ENCODE data around the gene FMNL2.

The FMNL2 gene

GRCh38 chr2:152548111-152548875 is 213.3 kb downstream of the FMNL2 start:
- in situ Hi-C loops (cut with MboI; ENCODE audit: low sequenced_read_pairs): no loop called here

- in situ Hi-C loops (cut with MboI; ENCODE audit: low sequenced_read_pairs): no loop called here
Observed at GRCh38 chr2:152548996-152549395, 214.0 kb downstream of the FMNL2 start.

- in situ Hi-C loops (cut with MboI; ENCODE audit: low sequenced_read_pairs): no loop called here
Observed at GRCh38 chr2:152549423-152549822, 214.4 kb downstream of the FMNL2 start.

GRCh38 chr2:152550386-152550785 is 215.4 kb downstream of the FMNL2 start:
- in situ Hi-C loops (cut with MboI; ENCODE audit: low sequenced_read_pairs): no loop called here

GRCh38 chr2:152552888-152553287 is 217.9 kb downstream of the FMNL2 start:
- in situ Hi-C loops (cut with MboI; ENCODE audit: low sequenced_read_pairs): no loop called here

- in situ Hi-C loops (cut with MboI; ENCODE audit: low sequenced_read_pairs): no loop called here
Observed at GRCh38 chr2:152553518-152553917, 218.5 kb downstream of the FMNL2 start.

GRCh38 chr2:152555048-152555447 is 220.1 kb downstream of the FMNL2 start:
- in situ Hi-C loops (cut with MboI; ENCODE audit: low sequenced_read_pairs): no loop called here

GRCh38 chr2:152556506-152556905 is 221.5 kb downstream of the FMNL2 start:
- in situ Hi-C loops (cut with MboI; ENCODE audit: low sequenced_read_pairs): no loop called here

- in situ Hi-C loops (cut with MboI; ENCODE audit: low sequenced_read_pairs): no loop called here
Observed at GRCh38 chr2:152557273-152557888, 222.4 kb downstream of the FMNL2 start.

- in situ Hi-C loops (cut with MboI; ENCODE audit: low sequenced_read_pairs): no loop called here
Observed at GRCh38 chr2:152558158-152558984, 223.4 kb downstream of the FMNL2 start.

- in situ Hi-C loops (cut with MboI; ENCODE audit: low sequenced_read_pairs): no loop called here
Observed at GRCh38 chr2:152559008-152559407, 224.0 kb downstream of the FMNL2 start.

GRCh38 chr2:152560166-152560565 is 225.2 kb downstream of the FMNL2 start:
- in situ Hi-C loops (cut with MboI; ENCODE audit: low sequenced_read_pairs): no loop called here

GRCh38 chr2:152560873-152561595 is 226.1 kb downstream of the FMNL2 start:
- in situ Hi-C loops (cut with MboI; ENCODE audit: low sequenced_read_pairs): no loop called here

- in situ Hi-C loops (cut with MboI; ENCODE audit: low sequenced_read_pairs): no loop called here
Observed at GRCh38 chr2:152562198-152562884, 227.4 kb downstream of the FMNL2 start.

GRCh38 chr2:152563764-152564163 is 228.8 kb downstream of the FMNL2 start:
- in situ Hi-C loops (cut with MboI; ENCODE audit: low sequenced_read_pairs): no loop called here

- in situ Hi-C loops (cut with MboI; ENCODE audit: low sequenced_read_pairs): no loop called here
Observed at GRCh38 chr2:152564754-152565551, 230.0 kb downstream of the FMNL2 start.

- in situ Hi-C loops (cut with MboI; ENCODE audit: low sequenced_read_pairs): no loop called here
Observed at GRCh38 chr2:152565884-152566727, 231.1 kb downstream of the FMNL2 start.

- in situ Hi-C loops (cut with MboI; ENCODE audit: low sequenced_read_pairs): no loop called here
Observed at GRCh38 chr2:152566728-152567069, 231.7 kb downstream of the FMNL2 start.

GRCh38 chr2:152568531-152568930 is 233.6 kb downstream of the FMNL2 start:
- in situ Hi-C loops (cut with MboI; ENCODE audit: low sequenced_read_pairs): no loop called here
